HG02642 (cell line): Measurements from ENCODE around the gene PPARG.

Experiments
- ATAC-seq: cut with Tn5 transposase; IDR thresholded peaks from one replicate; pipeline ENCODE4 v1.9.1; 2021; ENCODE audit warnings: mild to moderate bottlenecking; ENCODE audit not compliant: unreplicated experiment, poor library complexity

PPARG gene

DNA sequence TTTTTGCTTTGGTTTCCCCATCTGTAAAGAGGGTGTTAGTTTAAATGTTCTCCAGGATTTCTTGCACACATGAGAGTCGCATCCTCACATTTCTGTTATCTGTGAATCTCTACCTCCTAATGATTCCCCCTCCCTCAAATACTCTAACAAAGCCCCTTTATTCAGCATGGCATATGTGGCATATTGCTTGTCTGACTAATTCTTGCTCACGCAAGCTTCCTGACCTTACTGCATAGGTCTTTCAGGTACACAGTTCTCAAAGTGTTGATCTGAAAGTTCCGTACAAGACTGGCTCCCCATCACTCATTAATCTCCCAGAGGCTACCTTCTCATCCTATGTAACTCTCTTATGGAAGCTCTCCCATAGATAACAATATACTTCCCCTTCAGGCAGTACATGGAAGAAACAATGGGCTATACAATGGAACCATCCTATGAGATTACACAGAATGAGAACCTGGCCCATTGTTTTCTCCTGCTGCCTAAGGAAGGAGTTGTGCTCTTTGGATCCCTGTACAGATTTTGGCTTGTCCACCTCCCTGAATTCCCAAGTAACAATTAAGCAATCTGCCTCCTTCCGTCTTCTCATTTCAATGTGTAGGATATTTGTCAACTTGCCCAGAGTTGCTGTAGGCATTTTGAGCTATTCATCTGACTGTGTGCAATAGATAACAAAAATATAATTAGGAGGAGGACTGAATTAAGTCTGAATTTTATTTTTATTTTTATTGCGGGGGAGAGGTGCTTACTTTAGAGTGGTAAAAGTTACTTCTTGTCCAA is 51.0 kb downstream of the PPARG start:
- ATAC-seq, result no peak

- ATAC-seq, result no peak
These were observed 51.6 kb downstream of the PPARG start for GRCh38 chr3:12340506-12340905.

DNA sequence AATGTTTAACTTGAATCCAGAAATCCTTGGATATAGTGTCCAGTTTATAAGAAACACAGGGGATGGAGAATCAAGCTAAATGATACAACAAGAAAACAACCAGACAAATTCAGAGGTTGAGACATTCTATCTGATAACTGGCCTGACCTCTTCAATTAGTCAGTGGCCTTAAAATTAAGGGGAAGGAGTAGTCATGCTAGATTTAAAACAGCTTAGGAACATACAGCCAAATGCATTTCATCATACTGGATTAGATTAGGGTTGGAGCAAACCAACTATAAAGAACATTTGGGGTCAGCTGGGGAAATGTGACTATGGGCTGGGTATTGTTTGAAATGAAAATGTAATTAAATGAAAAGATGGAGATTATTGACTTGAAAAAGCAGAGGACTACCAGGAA is 53.3 kb downstream of the PPARG start:
- no peak for ATAC-seq

DNA sequence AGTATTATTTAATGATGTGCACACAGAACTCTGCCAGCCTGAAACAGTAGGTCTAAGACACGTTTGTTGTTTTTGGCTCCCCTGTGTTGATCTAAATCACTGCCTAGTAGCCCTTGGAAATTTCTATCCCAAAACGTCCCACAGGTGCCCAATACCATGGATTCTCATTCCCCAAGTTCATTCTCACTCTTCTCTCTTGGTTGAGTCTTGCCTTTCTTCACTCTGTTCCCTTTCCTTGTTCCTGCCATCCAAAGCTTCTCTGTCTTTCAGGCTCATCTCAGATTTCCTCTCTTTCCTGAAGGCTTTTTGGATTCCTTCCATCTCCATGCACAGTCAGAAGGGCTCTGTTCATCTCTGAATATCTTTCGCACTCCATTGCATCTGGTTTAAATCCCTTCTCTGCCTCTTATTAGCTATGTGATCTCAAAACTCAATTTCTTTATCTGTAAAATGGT is 54.2 kb downstream of the PPARG start:
- ATAC-seq, result no peak

DNA sequence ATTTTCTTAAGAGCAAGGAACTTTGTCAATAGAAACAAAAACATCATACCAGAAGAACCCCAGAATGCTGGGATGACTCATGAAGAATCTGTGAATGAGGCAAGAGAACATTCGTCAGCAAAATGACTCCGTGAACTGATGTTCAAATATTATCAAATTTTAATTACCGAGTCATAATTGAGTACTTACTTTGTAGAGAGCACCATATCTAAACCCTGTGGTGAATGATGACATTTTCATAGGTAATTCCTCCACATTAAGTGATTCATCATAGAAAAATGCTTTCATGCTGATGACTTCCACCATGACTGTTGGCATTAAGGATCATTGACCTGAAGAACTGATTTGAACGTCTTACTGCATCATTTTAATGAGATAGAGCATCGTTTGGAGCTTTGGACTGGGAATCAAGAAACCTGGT is 56.3 kb downstream of the PPARG start:
- no peak for ATAC-seq

GRCh38 chr3:12345584-12346494 is 57.0 kb downstream of the PPARG start:
- ATAC-seq, result no peak

GRCh38 chr3:12347301-12347700 is 58.4 kb downstream of the PPARG start:
- no peak for ATAC-seq

- no peak for ATAC-seq
These were observed 61.3 kb downstream of the PPARG start for GRCh38 chr3:12349895-12350811.

DNA sequence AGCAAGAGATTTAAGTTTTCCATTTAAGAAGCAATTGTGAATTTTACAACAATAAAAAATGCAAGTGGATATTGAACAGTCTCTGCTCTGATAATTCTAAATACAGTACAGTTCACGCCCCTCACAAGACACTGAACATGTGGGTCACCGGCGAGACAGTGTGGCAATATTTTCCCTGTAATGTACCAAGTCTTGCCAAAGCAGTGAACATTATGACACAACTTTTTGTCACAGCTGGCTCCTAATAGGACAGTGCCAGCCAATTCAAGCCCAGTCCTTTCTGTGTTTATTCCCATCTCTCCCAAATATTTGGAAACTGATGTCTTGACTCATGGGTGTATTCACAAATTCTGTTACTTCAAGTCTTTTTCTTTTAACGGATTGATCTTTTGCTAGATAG is 62.3 kb downstream of the PPARG start:
- no peak for ATAC-seq

GRCh38 chr3:12352253-12352652 is 63.4 kb downstream of the PPARG start:
- no peak for ATAC-seq

DNA sequence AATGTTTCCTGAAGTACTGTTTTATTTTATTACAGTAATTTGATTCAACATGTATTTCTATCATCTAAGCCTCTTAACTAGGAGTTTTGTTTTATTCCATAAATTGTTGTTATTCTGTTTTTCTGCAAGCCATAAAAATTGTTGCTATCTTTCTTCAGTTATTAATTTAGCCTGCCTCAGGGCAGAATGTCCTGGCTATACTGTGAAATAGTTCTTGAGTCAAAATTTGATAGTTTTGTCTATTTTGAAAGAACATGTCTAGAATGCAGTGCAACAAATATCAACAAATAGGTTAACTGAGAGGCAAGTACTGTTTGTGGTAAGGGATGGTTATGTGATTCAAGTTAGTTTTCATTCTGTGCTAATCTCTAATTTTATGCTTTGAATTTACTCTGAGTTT is 63.9 kb downstream of the PPARG start:
- no peak for ATAC-seq

DNA sequence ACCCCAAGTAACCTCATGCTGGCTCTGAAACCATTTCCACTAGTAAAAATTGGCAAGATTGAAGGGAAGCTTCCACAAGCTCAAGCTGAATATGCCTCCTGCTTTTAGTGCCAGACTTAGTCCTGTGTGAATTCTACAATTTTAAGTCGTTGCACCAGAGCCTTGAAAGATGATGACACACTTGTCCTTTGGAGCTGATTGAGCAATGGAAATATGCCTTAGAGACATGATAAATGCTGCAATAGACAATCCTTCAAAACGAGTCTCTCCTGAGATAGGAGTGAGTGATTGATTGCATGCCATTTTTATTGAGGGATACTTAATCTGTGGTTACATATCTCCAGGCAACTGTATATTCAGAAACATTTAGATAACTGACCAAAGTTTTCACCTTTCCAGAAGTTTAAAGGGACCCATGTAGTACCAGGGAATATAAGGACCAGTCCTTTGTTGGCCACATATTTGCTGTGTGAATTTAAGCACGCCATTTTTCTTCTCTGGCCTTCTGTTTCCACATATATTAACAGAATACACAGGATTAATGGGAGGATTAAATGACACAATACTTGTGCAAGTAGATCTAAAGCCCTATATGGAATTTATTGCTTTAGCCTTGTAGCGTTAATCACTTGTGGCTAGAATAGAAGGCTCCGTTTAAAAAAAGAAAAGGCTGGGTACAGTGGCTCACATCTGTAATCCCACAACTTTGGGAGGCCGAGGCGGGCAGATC is 65.1 kb downstream of the PPARG start:
- ATAC-seq, result no peak

DNA sequence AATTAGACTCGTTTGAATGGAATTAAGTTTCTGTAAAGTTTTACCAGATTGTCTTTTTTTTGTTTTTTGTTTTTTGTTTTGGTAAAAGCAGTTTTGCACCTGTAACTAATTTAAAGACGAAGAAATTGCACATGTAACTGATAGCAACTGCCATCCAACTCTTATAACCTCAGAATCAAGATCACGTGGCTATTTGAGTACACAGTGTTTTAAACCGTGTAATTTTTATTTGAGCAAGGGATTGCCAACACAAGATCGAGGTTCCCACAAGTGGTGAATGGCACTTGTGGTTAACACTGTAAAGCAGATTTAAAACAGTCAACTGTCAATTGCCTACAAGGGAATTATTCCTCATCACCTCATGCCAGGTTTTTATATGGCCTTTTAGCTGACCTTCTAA is 67.3 kb downstream of the PPARG start:
- no peak for ATAC-seq

DNA sequence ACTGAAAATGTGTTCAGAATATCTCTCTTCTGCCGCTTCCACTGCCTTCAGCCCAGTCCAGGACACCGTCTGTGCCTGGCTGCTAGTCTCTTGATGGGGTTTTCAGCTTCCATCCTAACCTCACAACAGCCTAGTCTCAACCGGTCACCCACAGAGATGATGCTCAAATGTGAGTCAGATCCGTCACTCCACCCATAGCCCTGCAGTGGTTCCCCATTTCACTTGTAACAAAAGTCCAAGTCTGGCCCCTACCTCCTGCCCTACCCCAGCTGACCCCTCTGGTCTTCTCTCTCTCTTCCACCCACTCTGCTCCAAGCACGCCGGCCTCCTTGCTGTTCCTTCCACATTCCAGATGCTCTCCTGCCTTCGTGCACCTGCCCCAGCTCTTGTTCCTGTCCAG is 68.1 kb downstream of the PPARG start:
- no peak for ATAC-seq

DNA sequence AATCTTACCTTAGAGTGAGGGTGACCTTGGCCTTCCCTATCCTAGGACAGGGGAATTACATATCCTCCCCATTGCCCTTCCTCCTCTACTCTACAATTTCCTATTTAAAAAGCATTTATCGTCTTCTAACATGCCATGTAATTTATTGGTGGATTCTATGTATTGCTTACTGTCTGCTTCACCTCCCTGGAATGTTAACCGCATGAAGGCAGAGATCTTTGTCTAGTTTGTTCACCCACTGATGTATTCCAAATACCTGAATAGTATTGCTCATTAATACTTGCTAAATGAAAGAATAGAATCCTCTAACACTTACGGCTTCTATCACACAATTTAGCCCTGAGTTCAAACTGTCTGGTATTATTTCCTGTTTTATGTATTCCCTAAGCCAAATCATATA is 68.6 kb downstream of the PPARG start:
- ATAC-seq, result no peak

GRCh38 chr3:12363397-12364195 is 74.7 kb downstream of the PPARG start:
- no peak for ATAC-seq

DNA sequence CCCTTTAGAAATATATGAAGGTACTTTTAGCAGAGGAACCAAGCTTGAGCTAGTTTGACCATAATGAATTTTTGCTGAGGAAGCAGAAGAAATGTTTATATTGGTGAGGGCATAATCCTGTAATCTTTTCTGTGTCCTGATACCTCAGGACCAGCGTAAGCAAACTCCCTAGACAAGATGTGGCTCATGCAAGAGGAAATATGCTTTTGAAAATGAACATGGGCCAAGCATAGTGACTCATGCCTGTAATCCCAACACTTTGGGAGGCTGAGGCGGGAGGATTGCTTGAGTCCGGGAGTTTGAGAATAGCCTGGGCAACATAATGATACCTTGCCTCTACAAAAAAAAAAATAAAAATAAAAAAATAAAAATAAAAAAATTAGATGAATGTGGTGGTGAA is 78.5 kb downstream of the PPARG start:
- no peak for ATAC-seq

GRCh38 chr3:12369029-12369428 is 80.2 kb downstream of the PPARG start:
- no peak for ATAC-seq

GRCh38 chr3:12369598-12369997 is 80.7 kb downstream of the PPARG start:
- ATAC-seq, result no peak
